GM04504 (cell line): ENCODE measurements around the gene TRAF3IP3.

Source experiments
- DNase-seq: peaks from one replicate; pipeline ENCODE4 v3.0.0-alpha.2; 2012; ENCODE audit warnings: low read depth

The TRAF3IP3 gene

DNA sequence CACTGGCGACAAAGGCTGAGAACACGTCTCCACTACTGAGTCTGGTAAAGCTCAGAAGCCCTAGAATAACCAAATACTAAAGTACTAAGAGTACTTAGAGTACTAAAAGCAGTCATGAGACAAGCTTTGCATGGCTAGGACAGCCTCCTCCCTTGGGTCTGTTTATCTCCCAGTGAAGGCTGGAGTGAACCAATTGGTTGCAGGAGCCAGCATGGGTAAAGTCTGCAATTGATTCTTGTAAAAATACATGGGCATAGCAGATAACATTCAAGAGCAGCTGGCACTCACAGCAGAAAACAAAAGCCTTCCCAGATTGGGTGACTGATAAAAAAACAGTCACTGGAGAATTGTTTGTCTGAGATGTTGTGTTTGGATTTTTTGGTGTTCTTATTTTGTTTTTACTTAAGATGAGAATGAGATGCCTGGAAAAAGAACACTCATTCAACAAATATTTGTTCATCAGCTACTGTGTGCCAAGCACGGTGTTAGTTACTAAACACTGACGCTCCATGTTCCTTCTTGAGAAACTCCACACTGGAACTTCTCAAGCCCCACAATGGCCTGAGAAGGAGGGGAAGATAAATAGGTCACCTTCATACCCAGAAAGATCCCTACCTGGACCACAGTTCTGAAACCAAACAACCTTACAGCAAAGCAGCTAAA lies 46.4 kb downstream of the TRAF3IP3 start:
- no peak for DNase-seq

DNA sequence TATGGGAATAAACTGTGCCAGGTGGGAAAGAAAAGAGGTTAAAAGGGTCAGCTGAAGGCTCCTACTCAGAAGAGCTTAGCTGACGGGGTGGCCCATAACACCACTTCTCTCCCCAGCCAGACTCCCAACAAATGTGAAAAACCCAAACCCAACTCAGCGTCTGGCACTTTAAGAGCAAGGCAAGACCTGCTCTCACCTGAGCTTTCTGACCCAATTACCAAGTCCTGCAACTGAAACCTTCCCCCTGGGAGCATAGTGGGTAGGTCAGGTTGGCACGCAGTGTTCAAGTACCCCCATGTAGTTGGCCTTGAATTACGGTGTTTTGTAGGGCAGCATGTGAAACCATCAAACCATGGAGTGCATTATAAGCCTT lies 46.9 kb downstream of the TRAF3IP3 start:
- no peak for DNase-seq

DNA sequence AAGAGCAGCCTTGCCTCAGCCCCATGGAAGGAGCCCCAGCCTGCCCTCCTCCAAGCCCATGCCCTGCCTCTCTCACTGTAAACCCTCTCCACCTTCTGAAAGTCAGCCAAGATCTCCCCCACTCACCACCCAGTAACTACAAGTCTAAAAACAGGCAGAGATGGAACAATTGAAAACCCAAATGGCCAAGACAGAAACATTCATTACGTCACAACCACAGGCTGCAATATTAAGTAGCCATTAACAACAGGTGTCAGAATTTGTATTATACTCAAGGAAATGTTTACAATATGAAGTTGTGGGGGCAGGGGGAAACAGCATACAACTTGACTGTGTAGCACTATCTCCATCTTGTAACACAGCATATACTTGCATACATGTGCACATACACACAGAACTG lies 47.7 kb downstream of the TRAF3IP3 start:
- DNase-seq = no peak

DNA sequence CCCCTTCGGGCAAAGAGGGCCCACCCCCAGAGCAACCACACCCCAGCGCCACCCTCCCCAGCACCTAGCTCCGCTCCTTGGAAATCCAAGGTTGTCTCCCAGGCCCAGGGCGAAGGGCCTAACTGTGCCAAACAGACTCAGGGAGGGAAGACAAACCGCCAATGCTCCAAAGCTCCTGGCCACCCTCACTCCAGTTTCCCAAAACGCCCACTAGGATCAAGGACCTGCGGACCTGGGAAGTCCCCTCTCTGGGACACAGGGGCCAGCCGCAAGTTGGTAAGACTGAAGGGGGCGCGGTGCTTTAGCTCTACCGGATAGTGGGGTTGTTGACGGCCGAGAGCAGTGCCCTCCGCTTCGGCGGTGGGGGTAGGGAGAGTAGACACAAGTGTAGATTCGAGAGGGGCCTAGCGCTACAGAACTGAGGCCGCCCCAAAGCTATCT lies 49.5 kb downstream of the TRAF3IP3 start:
- no peak for DNase-seq

DNA sequence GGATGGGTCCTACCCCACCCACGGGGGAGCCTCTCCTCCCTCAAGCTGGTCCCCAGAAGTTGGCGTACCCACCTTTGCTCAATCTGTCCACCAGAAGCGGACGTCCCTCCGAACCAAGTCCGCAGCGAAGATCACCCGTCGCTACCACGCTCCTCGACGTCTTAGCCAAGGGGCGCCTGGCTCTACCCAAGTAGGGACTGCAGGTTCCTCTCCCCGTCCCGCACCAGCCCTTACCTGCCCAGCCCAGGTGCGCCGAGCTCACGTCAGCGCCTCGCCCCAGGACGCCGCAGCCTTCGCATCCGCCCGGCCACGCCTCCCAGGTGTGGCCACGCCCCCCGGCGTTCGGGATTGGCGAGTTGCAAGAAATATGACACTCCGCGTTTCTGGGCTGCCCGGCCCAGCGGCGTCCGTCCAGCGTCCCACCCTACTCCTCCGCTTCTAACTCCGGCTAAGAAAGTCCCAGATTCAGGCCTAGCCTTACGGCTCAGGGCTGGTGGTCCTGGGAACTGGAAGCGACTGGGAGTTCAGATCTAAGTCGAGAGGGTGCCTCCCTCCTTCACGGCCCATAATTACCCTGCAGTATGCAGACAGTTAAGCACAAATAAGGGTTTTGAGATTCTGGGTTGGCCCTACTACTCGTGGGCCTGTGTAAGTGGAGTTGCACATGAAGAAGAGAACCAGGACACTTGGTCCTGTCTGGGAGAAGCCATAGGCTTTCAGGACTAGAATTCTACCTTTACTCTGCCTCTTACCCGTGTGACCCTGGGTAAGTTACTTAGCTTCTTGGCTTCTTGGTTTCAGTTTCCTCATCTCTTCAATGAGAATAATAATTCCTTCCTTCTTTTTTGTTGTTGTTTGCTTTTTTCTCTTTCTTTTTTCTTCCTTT lies 50.3 kb downstream of the TRAF3IP3 start, which contains the start of gene IRF6:
TSS of gene IRF6 (minus strand) at position 268 of the 886 bp plus-strand sequence. CDS start 4,729 bp downstream, outside the sequence.
- DNase-seq = no peak

DNA sequence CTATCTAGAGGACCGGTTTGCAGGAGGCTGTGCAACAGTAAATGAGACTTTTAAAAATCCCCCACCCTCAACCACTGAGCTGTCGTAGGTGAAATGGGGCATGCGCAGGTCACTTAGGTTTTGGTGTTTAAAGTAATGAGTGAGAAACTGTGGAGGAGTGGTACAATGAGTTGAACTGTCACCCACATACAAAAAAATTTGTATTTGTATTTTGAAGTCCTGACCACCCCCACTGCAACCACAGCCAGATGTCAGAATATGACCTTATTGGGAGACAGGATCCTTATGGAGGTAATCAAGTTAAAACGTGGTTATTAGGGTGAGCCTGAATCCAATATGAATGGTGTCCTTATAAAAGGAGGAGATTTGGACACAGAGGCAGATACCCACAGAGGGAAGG lies 51.7 kb downstream of the TRAF3IP3 start:
- DNase-seq = no peak

DNA sequence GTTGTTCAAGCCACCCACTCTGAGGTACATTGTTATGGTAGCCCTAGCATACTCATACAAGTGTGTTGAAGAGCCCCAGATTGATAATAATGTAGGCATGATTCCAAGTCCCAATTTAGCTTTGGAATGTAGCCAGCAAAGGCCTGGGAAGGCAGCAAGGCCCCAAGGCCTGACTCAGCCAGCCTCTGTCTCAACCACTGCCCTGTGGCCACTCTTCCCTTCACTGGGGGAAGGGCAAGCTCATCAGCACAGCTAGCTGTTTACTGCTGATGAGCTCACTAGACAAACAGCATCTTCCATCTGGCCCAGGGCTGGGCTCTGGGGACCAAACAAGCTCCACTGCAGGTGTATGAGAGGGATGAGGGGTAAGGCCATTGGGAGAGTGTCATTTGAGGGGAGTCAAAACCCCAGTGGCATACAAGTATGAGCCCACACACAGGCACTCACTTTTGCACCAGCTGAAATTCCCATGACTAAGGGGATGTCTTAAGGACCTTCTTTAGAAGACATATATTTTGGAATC lies 52.3 kb downstream of the TRAF3IP3 start:
- peak; percentile 84 for DNase-seq

DNA sequence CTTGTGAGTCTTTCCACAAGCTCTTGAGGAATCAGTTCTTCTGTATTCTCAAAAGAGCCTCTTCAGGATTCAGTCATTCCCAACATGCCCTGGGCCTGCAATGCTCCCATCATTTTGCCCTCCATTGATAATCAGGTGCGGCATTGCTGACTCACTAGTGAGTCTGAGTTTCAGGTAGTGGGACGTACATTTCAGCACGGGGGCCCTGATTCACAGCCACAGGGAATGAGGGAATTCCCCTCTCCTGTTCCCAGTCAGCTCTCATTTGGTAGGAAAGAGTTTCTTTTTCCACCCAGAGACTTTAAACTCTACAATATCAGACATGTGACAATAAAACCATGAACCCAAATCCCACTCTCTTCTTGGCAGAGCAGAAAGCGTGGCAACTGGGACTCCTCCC lies 53.8 kb downstream of the TRAF3IP3 start:
- DNase-seq = no peak

DNA sequence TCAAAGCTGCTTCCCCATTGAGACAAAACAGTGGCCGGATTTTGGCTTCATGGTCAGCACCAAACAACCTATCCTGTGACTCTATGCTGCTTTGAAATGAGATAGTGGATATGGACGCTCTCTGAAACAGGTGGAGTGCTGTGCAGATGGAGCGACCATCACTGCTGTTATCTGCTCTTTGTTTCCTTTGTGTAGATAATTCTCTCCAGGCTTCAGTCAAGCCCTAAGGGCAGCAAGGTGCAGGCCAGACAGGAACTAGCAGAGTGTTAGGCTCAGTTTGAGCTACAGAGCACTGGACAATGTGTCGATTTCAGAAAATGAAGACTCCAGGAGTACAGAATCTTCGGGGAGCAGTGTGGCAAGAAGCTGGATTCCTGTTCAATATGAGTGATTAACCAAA lies 54.9 kb downstream of the TRAF3IP3 start:
- DNase-seq = no peak

DNA sequence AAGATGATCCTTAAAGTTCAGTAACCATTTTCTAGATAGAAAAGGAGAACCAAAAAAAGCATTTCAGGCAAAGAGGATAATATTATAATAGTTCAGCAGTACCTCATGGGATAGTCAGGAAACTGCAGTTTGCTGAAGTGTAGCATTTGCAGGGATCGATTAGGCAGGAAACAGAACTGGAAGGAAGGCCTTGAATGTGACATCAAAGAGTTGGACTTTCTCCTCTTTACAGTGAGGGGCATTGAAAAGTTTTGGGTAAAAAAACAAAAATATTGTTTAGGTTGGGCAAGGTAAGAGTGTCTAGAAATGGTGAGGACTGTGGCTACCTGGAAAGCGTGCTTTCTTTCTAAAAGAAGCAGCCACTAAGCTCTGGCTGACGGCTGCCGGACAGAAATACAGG lies 58.0 kb downstream of the TRAF3IP3 start:
- DNase-seq = no peak

DNA sequence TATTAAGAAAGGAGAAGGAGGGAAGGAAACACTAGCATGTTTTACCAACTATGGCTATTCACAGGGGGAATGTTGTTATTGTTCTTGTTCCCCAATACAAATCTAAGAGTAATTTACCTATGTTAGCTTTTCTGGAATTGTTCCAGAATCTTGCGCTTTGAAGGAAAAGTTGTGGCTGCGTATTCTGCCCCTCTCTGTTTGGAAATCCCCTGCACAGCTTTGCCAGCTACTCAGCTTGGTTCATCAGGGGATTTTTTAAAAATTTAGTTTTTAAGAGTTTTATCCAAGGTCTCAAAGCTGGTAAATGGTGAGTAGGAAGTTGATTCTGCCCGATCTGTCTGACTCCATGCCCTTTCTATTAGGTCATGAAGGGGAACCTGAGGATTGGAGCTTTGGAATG lies 59.6 kb downstream of the TRAF3IP3 start:
- no peak for DNase-seq

DNA sequence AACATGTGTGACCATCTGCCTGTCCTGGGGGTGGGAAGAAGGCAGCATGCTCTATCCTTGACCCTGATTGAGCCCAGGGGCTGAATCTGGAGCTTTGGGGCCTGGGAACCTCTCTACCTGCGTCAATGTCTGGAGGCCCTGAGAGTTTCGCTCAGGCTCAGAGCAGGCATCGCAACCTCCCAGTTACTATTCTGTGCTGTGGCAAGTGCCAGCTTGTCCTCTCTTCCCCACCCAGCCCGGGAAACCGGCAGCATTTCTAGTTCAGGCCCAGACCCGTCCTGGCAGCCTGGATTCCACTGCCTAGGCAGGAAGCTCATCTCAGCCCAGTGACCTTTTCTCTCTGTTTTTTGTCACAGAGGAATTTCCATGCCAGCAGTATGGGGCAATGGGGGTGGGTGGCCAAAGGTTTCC lies 60.1 kb downstream of the TRAF3IP3 start:
- no peak for DNase-seq

DNA sequence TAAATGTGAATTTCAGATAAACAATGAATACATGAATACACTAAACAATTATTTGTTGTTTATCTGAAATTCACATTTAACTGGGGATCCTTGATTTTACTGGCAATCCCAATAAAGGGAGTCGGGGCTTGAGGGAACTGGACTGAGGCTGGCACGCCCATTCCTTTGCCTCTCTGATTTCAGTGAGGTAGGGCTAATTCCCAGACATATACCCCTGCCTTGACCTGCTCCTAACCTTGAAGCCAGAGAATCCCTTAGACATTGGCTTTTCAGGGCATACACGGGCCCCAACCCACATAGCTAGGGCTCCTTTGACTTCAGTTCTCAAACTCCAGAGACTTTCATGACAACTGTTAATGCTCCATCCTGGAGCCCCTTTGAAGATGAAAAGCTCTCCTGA lies 61.1 kb downstream of the TRAF3IP3 start:
- no peak for DNase-seq

DNA sequence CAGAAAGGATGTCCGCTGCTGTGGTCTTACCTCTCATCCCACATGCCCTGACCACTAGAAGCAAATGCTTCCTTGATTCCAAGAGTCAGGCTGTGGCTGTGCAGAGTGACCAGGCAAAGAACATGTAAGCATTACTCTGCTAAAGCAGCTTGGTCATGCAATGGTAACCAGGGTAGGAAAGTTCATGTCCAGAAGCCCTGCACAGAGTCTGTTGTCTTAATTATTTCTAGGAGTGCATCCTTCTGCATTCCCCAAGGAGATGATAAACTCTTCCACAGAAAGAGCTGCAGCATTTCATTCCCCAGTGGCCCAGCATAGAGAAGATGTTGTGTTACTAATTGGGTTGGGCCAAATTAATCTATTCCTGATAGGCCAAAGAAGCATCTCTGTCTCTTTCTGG lies 61.8 kb downstream of the TRAF3IP3 start:
- DNase-seq = no peak

DNA sequence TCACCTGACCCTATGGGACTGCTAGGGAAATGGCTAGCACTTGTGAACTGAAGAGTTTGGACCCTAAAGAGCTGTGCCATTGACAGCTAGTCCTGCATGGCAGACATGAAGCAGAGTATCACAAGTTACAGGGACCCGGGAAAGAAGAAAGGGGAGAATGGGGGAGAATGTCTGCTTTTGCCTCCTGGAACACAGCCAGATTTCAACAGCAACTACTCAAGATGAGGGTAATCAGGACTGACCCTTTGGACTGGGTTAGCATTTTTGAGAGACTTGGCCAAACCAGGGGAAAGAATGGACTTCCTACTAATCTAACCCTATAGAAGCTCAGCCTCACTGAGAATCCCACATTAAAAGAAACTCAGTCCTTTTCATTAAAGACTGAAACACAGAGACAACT lies 63.2 kb downstream of the TRAF3IP3 start:
- no peak for DNase-seq

DNA sequence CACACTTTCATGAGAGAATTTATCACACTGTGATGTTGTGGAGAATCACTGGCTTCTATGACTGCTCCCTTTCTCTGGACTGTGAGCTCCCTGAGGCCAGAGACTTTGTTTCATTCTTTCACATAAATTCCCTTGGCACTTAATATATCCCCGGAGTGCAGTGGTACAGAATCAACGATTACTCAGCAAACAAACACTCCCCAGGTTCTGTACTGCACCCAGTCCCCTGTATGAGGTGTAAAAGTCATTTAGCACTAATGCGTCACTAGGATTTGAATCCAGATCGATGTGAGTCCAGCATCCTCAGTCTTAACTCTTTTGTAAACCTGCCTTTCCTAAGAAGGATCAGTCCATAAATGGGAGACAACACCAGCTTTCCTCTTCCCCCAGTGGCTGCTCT lies 65.1 kb downstream of the TRAF3IP3 start:
- no peak for DNase-seq

DNA sequence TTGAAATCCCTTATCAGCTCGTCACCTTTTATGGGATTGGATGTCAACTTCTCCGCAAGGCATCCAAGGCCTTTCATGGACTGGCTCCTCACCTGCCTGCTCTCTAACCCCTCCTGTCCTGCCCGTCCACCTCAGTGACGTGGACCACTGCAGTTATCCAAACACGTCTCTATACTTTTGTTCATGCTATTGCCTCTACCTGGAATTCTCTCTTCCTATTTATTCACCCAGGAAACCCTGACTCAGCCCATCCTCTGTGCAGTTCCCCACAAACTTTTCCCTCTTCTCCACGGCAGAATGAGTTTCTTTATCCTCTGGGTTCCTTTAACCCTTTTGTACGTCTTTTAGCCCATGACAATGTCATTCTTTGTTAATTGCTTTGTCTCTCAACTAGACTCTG lies 66.9 kb downstream of the TRAF3IP3 start:
- DNase-seq = no peak

DNA sequence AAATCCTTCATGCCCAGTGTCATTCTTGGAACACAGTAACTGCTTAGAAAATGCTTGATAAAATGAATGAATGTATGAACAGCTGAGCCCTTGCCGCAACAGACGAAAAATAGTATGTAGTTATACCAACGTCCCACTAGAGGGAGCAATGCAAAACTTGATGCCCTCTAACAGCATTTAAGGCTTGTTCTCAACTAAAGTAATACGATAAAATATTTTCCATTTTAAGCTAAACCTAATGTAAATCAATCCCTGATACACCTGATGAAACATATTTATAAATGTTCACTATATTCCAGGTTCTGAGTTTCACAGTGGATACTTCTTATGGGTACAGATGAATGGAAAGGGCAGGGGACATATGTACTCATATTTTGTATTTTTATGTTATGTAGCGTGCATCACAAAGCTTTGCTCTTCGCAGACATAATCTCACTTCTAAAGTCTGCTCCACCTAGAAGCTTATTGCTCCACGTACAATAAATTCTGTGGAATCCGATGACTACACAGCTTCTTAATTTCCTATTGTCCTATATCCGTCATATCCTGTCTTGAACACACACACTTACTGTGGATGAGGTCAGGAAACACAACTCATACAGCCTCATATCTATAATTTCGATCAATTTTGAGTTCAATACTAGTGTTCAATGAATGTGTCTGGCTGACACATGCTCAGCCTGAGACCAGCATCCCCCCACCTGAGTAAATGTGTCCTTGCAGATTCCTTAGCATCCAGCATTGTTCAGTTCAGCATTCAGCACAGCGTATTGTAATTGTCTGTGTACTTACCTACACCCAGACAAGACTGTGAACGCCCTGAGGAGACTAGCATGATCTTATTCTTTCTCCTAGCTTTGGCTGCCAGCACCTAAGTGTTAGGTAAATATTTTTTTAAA lies 67.5 kb downstream of the TRAF3IP3 start:
- no peak for DNase-seq

DNA sequence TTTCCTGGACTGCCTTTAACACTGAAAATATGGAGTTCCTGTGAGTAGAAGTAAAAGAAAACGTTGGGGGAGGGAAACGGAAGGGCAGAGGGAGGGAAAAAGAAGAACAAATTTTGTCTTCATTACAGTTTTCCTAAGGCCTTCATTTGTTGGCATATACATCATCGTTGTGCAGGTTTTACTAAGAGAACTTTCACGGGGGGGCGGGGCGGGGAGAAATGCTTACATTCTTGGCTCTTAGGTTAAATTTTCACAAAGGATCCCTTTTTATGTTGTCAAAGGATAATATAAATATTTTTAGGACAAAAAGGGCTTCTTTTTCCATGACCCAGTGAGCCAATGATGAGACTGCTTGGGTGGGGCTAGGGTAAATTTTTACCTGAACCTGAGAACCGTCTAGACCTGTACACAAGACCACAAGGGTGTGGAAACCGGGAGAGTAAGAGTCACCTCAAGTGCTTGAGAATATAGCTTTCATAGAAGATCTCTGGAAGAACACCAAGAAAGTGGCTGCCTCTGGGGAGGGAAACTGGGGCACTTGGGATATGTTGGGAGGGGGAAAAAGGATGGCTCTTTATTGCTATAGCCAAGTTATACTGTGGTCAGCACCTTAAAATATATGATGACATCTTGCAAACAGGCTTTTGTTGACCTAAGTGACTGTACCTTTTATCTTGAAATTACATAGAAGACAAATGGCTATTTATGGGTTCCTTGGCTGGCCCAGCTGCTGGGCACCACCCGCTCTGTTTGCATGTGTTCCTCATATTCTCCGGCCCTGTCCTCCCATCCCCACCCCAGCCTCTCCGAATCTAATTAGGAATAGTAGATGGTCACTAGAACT lies 70.0 kb downstream of the TRAF3IP3 start:
- DNase-seq = no peak

DNA sequence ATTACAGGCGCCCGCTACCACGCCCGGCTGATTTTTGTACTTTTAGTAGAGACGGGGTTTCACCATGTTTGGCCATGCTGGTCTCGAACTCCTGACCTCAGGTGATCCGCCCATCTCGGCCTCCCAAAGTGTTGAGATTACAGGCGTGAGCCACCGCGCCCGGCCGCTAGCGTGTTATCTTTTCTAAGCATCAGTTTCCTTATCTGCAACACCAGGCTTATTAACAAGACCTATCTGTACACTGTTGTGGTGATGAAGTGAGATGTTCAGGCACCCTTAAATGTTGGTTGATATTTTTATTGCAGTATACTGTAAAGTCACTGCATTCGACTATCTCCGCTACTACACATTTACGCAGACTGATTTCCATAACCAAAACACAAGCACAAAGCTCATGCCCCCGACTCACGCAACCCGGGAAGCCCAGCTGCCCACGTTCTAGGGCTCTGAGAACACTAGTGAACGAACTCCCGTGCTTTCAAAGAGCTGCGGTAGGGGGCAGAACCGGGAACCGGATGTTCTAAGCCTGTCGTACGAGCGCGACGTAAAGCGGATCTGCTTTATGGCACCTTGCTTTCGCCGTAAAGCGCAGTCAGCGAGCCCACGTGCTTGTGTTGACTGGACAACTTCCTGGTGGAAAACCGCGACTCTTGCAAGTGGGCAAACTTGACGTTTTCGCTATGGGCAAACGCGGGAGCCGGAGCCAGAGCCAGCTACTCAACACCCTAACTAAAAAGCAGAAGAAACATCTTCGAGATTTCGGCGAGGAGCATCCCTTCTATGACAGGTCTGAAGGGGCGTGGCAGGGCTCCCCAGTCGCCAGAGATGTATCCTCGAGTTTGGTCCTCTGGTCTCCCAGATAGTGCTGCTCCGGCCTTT lies 71.8 kb downstream of the TRAF3IP3 start, which contains the start of gene UTP25:
TSS of gene UTP25 (plus strand) at position 589 of the 879 bp plus-strand sequence. CDS start at position 681, 92 bp downstream.
- peak; percentile 91 for DNase-seq
